ENCODE measurements around the gene CDK14.

GRCh38 chr7:90626013-90626412 lies 29.9 kb downstream of the CDK14 start:
- no peak for TF ChIP-seq POLR2AphosphoS5 (IDR thresholded peaks at IDR 0.05; ENCODE audit: low read length)
- TF ChIP-seq POLR2A (IDR thresholded peaks at IDR 0.05; ENCODE audit: low read depth, low read length): no peak
- no peak for TF ChIP-seq SIN3A (IDR thresholded peaks at IDR 0.05; ENCODE audit: low read depth, low read length)
- no peak for TF ChIP-seq NBN (IDR thresholded peaks at IDR 0.05)
- TF ChIP-seq SIX5 (IDR thresholded peaks at IDR 0.05; ENCODE audit: low read depth, low read length, severe bottlenecking): no peak
- TF ChIP-seq MXI1 (IDR thresholded peaks at IDR 0.05; ENCODE audit: low read depth, low read length): no peak
- TF ChIP-seq CTCF (IDR thresholded peaks at IDR 0.05 in 2 of 3, conservative IDR thresholded peaks at IDR 0.05 in 1 of 3; ENCODE audit: control insufficient read depth in 2 of 3, extremely low read depth in 1 of 3, insufficient read depth in 1 of 3, low read depth in 3 of 3, low read length in 3 of 3): no peak
- no peak for TF ChIP-seq JUND (IDR thresholded peaks at IDR 0.05; ENCODE audit: low read depth, low read length)

All from GM12878 (cell line).